Fibroblast of peridontal ligament (primary cell): ENCODE measurements around the gene NKRF.
A peak's percentile ranks its signal among the peaks of the same experiment; 100 is the strongest.

Source experiments
- DNase-seq: peaks from one replicate; pipeline ENCODE4 v3.0.0-alpha.2; 2010; ENCODE audit errors: extremely low read depth

NKRF gene

GRCh38 chrX:119614776-119615175 lies 8.6 kb upstream of the NKRF start:
- DNase-seq = no peak

DNA sequence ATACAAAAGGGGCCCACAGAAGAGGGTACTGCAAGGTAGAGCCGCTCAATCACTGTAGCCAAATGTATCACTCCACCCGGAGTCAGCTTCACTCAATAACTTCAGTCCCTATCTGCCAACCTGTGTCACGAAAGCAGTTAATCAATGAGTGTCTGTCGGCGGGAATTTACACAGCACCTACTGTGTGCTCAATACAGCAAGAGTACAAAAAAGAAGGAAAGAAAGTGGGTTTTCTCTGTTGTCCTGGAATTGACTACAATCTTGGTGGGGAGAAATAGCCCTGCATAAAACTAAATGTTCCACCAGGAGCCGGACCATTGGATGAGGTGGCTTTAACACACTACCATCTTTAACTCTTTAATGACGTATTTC lies 780 bp upstream of the NKRF start:
- DNase-seq = no peak

GRCh38 chrX:119605464-119606279 lies 552 bp downstream of the NKRF start:
- no peak for DNase-seq

DNA sequence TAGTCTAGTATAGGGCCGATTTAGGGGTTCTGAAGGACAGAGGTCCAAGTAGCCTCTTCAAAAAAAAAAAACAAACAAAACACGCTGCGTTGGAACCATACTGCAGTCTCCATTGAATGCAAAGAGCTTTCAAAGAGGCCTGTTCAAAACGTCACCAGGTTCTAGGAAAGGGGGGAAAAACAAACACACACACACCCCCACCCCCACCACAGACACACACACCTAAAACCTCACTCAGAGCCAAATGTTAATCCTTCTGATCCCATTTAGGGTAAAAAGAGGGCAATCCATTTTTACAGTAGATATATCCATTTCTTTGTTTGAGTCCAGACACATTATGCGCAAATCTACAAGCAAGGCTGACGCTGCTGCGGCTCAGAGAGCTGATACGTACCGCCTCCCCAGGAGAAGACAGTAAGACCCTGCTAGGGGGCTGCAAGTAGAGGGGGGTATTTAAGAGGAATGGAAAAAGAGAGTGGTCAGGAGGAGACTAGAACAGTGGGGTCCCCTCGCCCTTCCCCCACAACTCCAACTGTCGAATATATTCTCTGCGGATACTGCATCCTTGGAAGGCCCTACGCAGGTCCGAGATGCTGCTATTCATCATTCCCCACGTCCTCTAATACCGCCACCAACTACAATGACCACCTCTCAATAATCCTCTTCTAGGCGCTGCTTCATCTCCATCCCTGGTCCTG lies 1.3 kb downstream of the NKRF start:
- no peak for DNase-seq

DNA sequence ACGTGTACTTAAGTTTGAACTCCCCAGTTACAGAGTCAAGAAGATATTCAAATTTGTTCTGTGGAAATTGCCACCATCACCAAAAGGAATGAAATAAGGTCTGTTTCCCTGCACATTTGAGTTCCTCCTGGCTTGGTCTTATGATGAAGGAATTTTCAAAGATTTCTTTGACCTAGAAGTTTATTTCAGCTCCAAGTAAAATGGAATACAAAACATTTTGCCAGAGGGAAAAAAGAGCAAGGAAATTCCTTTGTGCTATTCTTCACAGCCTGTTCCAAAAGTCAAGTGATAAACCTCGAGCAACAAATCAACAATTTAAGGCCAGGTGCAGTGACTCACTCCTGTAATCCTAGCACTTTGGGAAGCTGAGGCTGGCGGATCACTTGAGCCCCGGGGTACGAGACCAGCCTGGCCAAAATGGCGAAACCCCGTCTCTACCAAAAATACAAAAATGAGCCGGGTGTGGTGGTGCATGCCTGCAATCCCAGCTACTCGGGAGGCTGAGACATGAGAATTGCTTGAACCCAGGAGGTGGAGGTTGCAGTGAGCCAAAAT lies 3.4 kb downstream of the NKRF start:
- no peak for DNase-seq

DNA sequence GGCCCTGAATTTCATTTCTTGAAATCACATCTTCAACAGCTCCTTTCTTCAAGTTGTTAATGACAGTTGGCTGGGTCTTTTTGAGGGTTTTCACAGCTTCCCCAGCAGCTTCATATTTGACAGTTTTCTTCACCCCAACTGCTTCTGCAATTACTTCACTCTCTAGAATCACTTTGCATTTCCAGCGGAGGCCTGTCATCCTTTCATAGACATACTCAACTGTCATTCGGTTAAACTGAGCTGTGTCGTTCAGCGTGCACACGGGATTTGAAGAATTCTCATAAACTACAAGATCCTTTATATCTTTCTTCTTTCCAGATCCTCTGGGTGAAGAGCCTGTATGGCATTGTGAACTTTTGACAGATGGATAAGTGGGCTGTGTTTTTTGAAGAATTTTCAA lies 16.4 kb downstream of the NKRF start:
- DNase-seq = no peak

DNA sequence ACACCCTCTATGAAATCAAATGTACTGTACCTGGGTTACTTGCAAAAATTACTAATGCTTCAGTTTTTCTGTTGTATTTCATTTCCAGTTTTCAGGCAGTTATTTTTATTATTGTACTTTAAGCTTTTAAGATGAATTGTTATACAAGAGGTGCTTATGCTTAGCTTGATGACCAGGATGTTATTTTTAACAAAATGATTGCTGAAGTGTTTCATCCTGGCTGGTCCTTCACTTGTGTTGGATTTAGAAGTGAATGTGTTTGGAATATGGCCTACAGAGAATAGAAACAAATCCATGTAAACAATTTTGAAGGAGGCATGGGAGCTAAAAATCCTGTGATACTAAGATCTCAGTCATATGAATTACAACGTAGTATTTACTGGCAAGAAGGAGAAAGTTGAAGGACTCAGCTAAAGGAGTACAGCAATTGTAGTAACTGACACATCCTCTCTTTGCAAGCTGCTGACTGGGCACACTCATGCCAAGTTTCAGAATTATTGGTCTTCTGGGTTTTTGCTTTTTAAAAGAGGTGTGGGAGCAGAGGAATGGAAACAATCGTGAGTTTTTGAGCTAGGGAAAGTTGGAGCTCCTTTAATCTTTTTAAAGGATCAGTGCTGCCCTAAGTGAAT lies 22.7 kb downstream of the NKRF start:
- no peak for DNase-seq

GRCh38 chrX:119579414-119579813 lies 26.8 kb downstream of the NKRF start:
- DNase-seq = no peak

DNA sequence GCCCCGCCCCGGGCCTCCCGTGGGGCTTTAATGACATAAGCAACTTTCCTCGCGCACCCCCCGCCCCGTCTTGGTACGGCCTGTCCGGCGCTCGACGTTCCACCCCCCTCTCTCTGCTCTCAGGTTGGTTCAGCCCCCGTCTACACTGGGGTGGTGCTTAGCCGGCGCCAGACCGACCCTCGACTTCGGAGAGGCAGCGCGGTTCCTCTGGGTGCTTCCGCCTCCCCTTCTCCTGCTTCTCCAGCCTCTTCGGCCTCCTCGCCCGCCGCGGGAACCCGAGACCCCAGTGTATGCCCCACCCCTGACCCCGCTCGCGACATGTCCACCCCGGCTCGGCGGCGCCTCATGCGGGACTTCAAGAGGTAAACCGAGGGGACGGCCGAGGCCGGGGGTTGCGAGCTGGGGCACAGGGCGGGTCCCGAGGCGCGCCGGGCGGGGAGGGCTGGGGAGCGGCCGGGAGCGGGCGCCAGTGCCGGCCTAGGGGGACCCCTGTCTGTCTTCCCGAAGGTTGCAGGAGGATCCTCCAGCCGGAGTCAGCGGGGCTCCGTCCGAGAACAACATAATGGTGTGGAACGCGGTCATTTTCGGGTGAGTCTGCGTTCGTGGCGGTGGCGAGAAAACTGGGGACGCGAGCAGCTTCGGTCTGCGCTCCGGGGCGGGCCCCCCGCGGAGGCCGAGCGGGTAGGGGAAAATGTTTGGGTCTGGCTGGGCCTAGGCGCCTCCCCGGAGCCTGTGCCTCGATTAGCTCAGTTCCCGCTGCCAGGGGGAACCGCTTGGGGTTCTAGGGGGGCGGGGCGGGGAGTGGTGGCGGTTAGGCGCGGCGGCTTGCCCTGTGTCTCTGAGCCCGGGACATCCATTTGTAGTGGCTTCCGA lies 31.6 kb downstream of the NKRF start, which contains the start of gene UBE2A:
Gene UBE2A (plus strand): TSS at position 170 of the 873 bp plus-strand sequence. CDS start 149 bp downstream, at position 319.
- DNase-seq = peak; percentile 86

DNA sequence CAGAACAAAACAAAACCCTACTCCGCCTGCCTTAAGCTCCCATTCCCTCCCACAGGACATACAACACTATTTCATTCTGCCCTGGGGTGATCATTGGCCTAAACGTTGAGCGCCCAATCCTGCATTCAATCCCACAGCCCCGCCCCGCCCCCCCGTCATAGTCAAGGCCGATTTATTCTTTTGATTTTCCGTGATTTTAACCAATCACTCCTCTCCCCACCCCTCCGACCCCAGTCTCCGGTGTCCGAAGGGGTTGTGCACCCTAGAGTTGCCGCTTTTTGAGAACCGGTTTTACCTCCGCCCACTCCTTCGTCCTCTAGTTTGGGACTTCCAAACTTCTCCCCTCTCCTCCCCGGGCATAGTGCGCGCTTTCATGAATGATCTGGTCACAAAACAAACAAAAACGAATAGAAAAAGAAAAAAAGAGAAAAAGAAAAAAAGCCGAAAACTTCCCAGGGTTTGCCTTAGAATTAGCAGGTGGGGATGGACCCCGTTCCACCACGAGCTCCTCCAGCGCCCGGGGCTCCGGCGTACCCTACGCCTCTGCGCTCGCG lies 32.3 kb downstream of the NKRF start:
- peak; percentile 52 for DNase-seq

GRCh38 chrX:119573222-119573621 lies 33.0 kb downstream of the NKRF start:
- DNase-seq = no peak

GRCh38 chrX:119570351-119570835 lies 35.8 kb downstream of the NKRF start:
- no peak for DNase-seq

- peak; percentile 94 for DNase-seq
Measured at GRCh38 chrX:119565107-119565663, 41.0 kb downstream of the NKRF start, which contains the start of gene STEEP1. STEEP1 (minus strand) TSS chrX:119565409; CDS start chrX:119565355, 54 bp downstream.

GRCh38 chrX:119552508-119552907 lies 53.7 kb downstream of the NKRF start:
- DNase-seq = peak; percentile 68

GRCh38 chrX:119549327-119550016 lies 56.8 kb downstream of the NKRF start:
- no peak for DNase-seq

- peak; percentile 70 for DNase-seq
Measured at GRCh38 chrX:119541188-119541587, 65.0 kb downstream of the NKRF start.

DNA sequence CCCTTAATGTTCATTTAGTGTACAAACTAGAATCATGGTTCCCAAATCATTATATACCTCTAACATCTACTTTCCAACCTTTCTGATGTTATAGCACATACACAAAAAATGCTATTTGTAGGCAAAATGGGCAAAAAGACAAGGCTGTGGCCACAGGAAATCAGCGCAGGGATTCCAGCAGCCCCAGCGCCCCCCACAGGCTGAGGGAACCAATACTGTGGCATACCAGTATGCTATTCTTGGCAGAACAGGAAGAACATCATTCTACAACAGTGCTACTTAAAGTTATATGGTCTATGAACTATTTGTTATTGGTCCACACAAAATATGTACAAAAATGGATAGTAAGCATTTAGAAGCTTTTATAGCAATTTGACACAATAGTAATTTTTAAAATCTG lies 66.4 kb downstream of the NKRF start:
- no peak for DNase-seq
